GM03348 (cell line): ENCODE results near the gene KDM4B.
"Not testable (repeated sequence)": the region's sequence is repeated elsewhere in the genome, so short reads cannot be mapped to it uniquely, and the experiment has no call there.

Source experiments
- DNase-seq: peaks from one replicate; pipeline ENCODE4 v3.0.0; 2012; ENCODE audit warnings: low spot score

KDM4B gene

GRCh38 chr19:5149932-5150901, 181.3 kb downstream of the KDM4B start:
- no peak for DNase-seq

- DNase-seq, result no peak
Measured at GRCh38 chr19:5150902-5151741, 182.2 kb downstream of the KDM4B start.

- no peak for DNase-seq
Measured at GRCh38 chr19:5152013-5152763, 183.3 kb downstream of the KDM4B start.

- no peak for DNase-seq
Measured at GRCh38 chr19:5152767-5153532, 184.0 kb downstream of the KDM4B start.

- DNase-seq, result no peak
Measured at GRCh38 chr19:5153601-5154128, 184.8 kb downstream of the KDM4B start.

GRCh38 chr19:5154129-5154798, 185.4 kb downstream of the KDM4B start:
- DNase-seq, result peak; percentile 63

- DNase-seq, result no peak
Measured at GRCh38 chr19:5154799-5155426, 186.0 kb downstream of the KDM4B start.

- DNase-seq, result no peak
Measured at GRCh38 chr19:5155586-5156210, 186.8 kb downstream of the KDM4B start.

- no peak for DNase-seq
Measured at GRCh38 chr19:5156231-5156986, 187.5 kb downstream of the KDM4B start.

- no peak for DNase-seq
Measured at GRCh38 chr19:5157186-5157585, 188.3 kb downstream of the KDM4B start.

GRCh38 chr19:5158549-5159134, 189.7 kb downstream of the KDM4B start:
- not testable (repeated sequence) for DNase-seq

GRCh38 chr19:5160158-5160795, 191.4 kb downstream of the KDM4B start:
- not testable (repeated sequence) for DNase-seq

- not testable (repeated sequence) for DNase-seq
Measured at GRCh38 chr19:5164845-5165696, 196.2 kb downstream of the KDM4B start.

GRCh38 chr19:5165697-5166019, 196.7 kb downstream of the KDM4B start:
- no peak for DNase-seq

- peak; percentile 54 for DNase-seq
Measured at GRCh38 chr19:5166262-5166661, 197.3 kb downstream of the KDM4B start.

- peak; percentile 3 for DNase-seq
Measured at GRCh38 chr19:5170329-5170745, 201.4 kb downstream of the KDM4B start.

- DNase-seq, result no peak
Measured at GRCh38 chr19:5171711-5172110, 202.8 kb downstream of the KDM4B start.
